Gastroesophageal sphincter (tissue), 3 donors: ENCODE measurements around the gene SDC4.

Experiments
- CTCF ChIP-seq, 4 experiments: fragments of 200-600 bp in 2 of 4; fragments of 450-650 bp in 2 of 4; sonication (generic) in 1 of 4; IDR thresholded peaks; one replicate each; pipeline ENCODE4 v1.5.1; 2017 to 2019; ENCODE audit warnings: antibody characterized with exemption in 4 of 4, mild to moderate bottlenecking in 2 of 4, moderate library complexity in 2 of 4
- EP300 ChIP-seq: sonication (generic); formaldehyde crosslinking; IDR thresholded peaks from one replicate; pipeline ENCODE4 v1.6.1; 2017; ENCODE audit warnings: antibody characterized with exemption, mild to moderate bottlenecking
- POLR2A ChIP-seq, 2 donors: fragments of 450-650 bp; IDR thresholded peaks; one replicate each; pipeline ENCODE4 v1.6.1; 2017; ENCODE audit warnings: antibody characterized with exemption in 2 of 2, mild to moderate bottlenecking in 2 of 2, moderate library complexity in 1 of 2
- POLR2AphosphoS5 ChIP-seq: sonication (generic); formaldehyde crosslinking; IDR thresholded peaks from one replicate; pipeline ENCODE4 v1.6.1; 2017; ENCODE audit warnings: antibody characterized with exemption

GRCh38 chr20:45305262-45305661 is 43.0 kb downstream of the SDC4 start:
- TF ChIP-seq CTCF (IDR thresholded peaks at IDR 0.05) (no peak), EP300 (no peak), POLR2A (IDR thresholded peaks at IDR 0.05) (no peak), POLR2AphosphoS5 (no peak)
